WTC11 (cell line): ENCODE measurements around the gene SRC. TPM values are rescaled to one million over a fixed set of nuclear protein-coding genes. Genes with fewer than 3 reads are reported as not detected.

Experiments used
- ATAC-seq: fragments of 200-7000 bp; cut with Tn5 transposase; 2 replicates; pipeline ENCODE4 v1.10.0; 2021; ENCODE audit warnings: mild to moderate bottlenecking, moderate library complexity
- CTCF ChIA-PET: fragments of 300-600 bp; sonication (Branson Sonifier 250); formaldehyde crosslinking; loops from one replicate; lab custom pipeline; 2021; ENCODE audit warnings: antibody characterized with exemption; lab: Charles Lee
- POLR2A ChIA-PET: fragments of 350-600 bp; sonication (Branson Sonifier 250); formaldehyde crosslinking; loops from one replicate; lab custom pipeline; 2021; ENCODE audit warnings: antibody characterized with exemption; lab: Charles Lee
- DNase-seq: peaks from one replicate; pipeline ENCODE4 v3.0.0; 2021; ENCODE audit warnings: low spot score
- H3K27ac Mint-ChIP-seq: 2 replicates; pipeline ENCODE4 v1.8.0; 2021; ENCODE audit warnings: mixed read lengths
- H3K27me3 Mint-ChIP-seq: 2 replicates; pipeline ENCODE4 v1.8.0; 2021; ENCODE audit warnings: low read depth, mild to moderate bottlenecking, moderate library complexity, mixed read lengths
- H3K36me3 Mint-ChIP-seq: 2 replicates; pipeline ENCODE4 v1.8.0; 2021; ENCODE audit warnings: mixed read lengths
- H3K4me1 Mint-ChIP-seq: 2 replicates; pipeline ENCODE4 v1.8.0; 2022; ENCODE audit warnings: mixed read lengths
- H3K4me3 Mint-ChIP-seq: 2 replicates; pipeline ENCODE4 v1.8.0; 2021; ENCODE audit warnings: mild to moderate bottlenecking, moderate library complexity, mixed read lengths
- H3K9me3 Mint-ChIP-seq: 2 replicates; pipeline ENCODE4 v1.8.0; 2021; ENCODE audit warnings: mixed read lengths
- AFF4 ChIP-seq: sonication (generic); formaldehyde crosslinking; IDR thresholded peaks from 2 replicates; pipeline ENCODE4 v1.8.1; 2023; ENCODE audit warnings: mild to moderate bottlenecking, missing genetic modification reagents, borderline replicate concordance
- ATF1 ChIP-seq: sonication (generic); formaldehyde crosslinking; IDR thresholded peaks from 2 replicates; pipeline ENCODE4 v1.8.1; 2023; ENCODE audit warnings: mild to moderate bottlenecking, moderate library complexity, missing genetic modification reagents
- CDX4 ChIP-seq: fragments of 250-450 bp; sonication (Bioruptor Pico); IDR thresholded peaks from 2 replicates; pipeline ENCODE4 v1.9.0; 2021; ENCODE audit warnings: moderate library complexity, mild to moderate bottlenecking, inconsistent platforms, borderline replicate concordance
- E2F5 ChIP-seq: sonication (generic); formaldehyde crosslinking; IDR thresholded peaks from 2 replicates; pipeline ENCODE4 v1.8.1; 2022; ENCODE audit warnings: mild to moderate bottlenecking, moderate library complexity, missing genetic modification reagents
- ETV6 ChIP-seq: sonication (generic); formaldehyde crosslinking; IDR thresholded peaks from 2 replicates; pipeline ENCODE4 v1.8.1; 2022; ENCODE audit warnings: mild to moderate bottlenecking, missing genetic modification reagents
- IRF2 ChIP-seq: sonication (generic); formaldehyde crosslinking; IDR thresholded peaks from 2 replicates; pipeline ENCODE4 v1.8.0; 2022; ENCODE audit warnings: low read depth, missing genetic modification reagents, borderline replicate concordance
- JUN ChIP-seq: sonication (generic); formaldehyde crosslinking; IDR thresholded peaks from 2 replicates; pipeline ENCODE4 v1.8.0; 2023; ENCODE audit warnings: mild to moderate bottlenecking, missing genetic modification reagents
- KAT7 ChIP-seq: sonication (generic); formaldehyde crosslinking; IDR thresholded peaks from 2 replicates; pipeline ENCODE4 v1.8.1; 2023; ENCODE audit warnings: missing genetic modification reagents, mild to moderate bottlenecking, borderline replicate concordance
- MLX ChIP-seq: sonication (generic); formaldehyde crosslinking; IDR thresholded peaks from 2 replicates; pipeline ENCODE4 v1.8.1; 2023; ENCODE audit warnings: mild to moderate bottlenecking, missing genetic modification reagents, moderate library complexity
- MXD4 ChIP-seq: fragments of 250-450 bp; sonication (Bioruptor Pico); IDR thresholded peaks from 2 replicates; pipeline ENCODE4 v1.8.0; 2021; ENCODE audit warnings: mild to moderate bottlenecking, moderate library complexity, borderline replicate concordance
- RORB ChIP-seq: fragments of 250-450 bp; sonication (Bioruptor Pico); IDR thresholded peaks from 2 replicates; pipeline ENCODE4 v1.9.0; 2021; ENCODE audit warnings: mild to moderate bottlenecking
- SMAD3 ChIP-seq: sonication (generic); formaldehyde crosslinking; IDR thresholded peaks from 2 replicates; pipeline ENCODE4 v1.8.0; 2022; ENCODE audit warnings: missing genetic modification reagents, mild to moderate bottlenecking, borderline replicate concordance
- TEAD1 ChIP-seq: sonication (generic); formaldehyde crosslinking; IDR thresholded peaks from 2 replicates; pipeline ENCODE4 v1.8.0; 2022; ENCODE audit warnings: mild to moderate bottlenecking, missing genetic modification reagents
- ZNF138 ChIP-seq: sonication (generic); formaldehyde crosslinking; conservative IDR thresholded peaks from 2 replicates; pipeline ENCODE4 v1.8.1; 2022; ENCODE audit warnings: mild to moderate bottlenecking, moderate library complexity, missing genetic modification reagents
- ZNF232 ChIP-seq: sonication (generic); formaldehyde crosslinking; IDR thresholded peaks from 2 replicates; pipeline ENCODE4 v1.8.0; 2022; ENCODE audit warnings: mild to moderate bottlenecking, missing genetic modification reagents
- ZNF263 ChIP-seq: sonication (generic); formaldehyde crosslinking; IDR thresholded peaks from 2 replicates; pipeline ENCODE4 v1.8.1; 2022; ENCODE audit warnings: low read depth, mild to moderate bottlenecking, moderate library complexity, missing genetic modification reagents
- ZNF317 ChIP-seq: sonication (generic); formaldehyde crosslinking; IDR thresholded peaks from 2 replicates; pipeline ENCODE4 v1.8.1; 2023; ENCODE audit warnings: low read depth, mild to moderate bottlenecking, moderate library complexity, missing genetic modification reagents, borderline replicate concordance
- ZNF396 ChIP-seq: fragments of 250-450 bp; sonication (Bioruptor Pico); IDR thresholded peaks from 2 replicates; pipeline ENCODE4 v1.8.0; 2021; ENCODE audit warnings: mild to moderate bottlenecking, moderate library complexity, borderline replicate concordance
- ZNF671 ChIP-seq: fragments of 250-450 bp; sonication (Bioruptor Pico); IDR thresholded peaks from 2 replicates; pipeline ENCODE4 v1.8.0; 2021; ENCODE audit warnings: mild to moderate bottlenecking
- total RNA-seq: library from RNA; stranded (reverse); gene quantifications from 3 replicates; pipeline ENCODE4 v1.2.3, GENCODE V29; 2021
- TF ChIP-seq, protein P1 (sequence below): sonication (generic); formaldehyde crosslinking; IDR thresholded peaks from 2 replicates; pipeline ENCODE4 v1.8.1; 2023; ENCODE audit warnings: mild to moderate bottlenecking, missing genetic modification reagents
- TF ChIP-seq, protein P2 (sequence below): sonication (generic); formaldehyde crosslinking; IDR thresholded peaks from 2 replicates; pipeline ENCODE4 v1.8.1; 2022; ENCODE audit warnings: missing genetic modification reagents, borderline replicate concordance

Gene SRC
- total RNA-seq, 1 experiment from 2014 or later = 33.3 TPM

DNA sequence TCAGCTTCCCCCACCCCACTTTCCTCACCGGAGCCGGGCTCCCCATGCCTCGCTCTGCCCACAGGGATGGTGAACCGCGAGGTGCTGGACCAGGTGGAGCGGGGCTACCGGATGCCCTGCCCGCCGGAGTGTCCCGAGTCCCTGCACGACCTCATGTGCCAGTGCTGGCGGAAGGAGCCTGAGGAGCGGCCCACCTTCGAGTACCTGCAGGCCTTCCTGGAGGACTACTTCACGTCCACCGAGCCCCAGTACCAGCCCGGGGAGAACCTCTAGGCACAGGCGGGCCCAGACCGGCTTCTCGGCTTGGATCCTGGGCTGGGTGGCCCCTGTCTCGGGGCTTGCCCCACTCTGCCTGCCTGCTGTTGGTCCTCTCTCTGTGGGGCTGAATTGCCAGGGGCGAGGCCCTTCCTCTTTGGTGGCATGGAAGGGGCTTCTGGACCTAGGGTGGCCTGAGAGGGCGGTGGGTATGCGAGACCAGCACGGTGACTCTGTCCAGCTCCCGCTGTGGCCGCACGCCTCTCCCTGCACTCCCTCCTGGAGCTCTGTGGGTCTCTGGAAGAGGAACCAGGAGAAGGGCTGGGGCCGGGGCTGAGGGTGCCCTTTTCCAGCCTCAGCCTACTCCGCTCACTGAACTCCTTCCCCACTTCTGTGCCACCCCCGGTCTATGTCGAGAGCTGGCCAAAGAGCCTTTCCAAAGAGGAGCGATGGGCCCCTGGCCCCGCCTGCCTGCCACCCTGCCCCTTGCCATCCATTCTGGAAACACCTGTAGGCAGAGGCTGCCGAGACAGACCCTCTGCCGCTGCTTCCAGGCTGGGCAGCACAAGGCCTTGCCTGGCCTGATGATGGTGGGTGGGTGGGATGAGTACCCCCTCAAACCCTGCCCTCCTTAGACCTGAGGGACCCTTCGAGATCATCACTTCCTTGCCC, 57.4 kb downstream of the SRC start (continued):
- TF ChIP-seq AFF4 (CRISPR knock-in tag) = no peak
- TF ChIP-seq ZNF138 (CRISPR knock-in tag) = no peak
- TF ChIP-seq ZNF396 = no peak
- TF ChIP-seq KAT7 = no peak
- TF ChIP-seq TEAD1 (CRISPR knock-in tag) = no peak
- TF ChIP-seq ZNF671 (CRISPR knock-in tag) = no peak
- TF ChIP-seq MXD4 (CRISPR knock-in tag) = no peak
- no peak for TF ChIP-seq MLX (CRISPR knock-in tag)
- TF ChIP-seq, protein P1, sequence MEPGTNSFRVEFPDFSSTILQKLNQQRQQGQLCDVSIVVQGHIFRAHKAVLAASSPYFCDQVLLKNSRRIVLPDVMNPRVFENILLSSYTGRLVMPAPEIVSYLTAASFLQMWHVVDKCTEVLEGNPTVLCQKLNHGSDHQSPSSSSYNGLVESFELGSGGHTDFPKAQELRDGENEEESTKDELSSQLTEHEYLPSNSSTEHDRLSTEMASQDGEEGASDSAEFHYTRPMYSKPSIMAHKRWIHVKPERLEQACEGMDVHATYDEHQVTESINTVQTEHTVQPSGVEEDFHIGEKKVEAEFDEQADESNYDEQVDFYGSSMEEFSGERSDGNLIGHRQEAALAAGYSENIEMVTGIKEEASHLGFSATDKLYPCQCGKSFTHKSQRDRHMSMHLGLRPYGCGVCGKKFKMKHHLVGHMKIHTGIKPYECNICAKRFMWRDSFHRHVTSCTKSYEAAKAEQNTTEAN = no peak

DNA sequence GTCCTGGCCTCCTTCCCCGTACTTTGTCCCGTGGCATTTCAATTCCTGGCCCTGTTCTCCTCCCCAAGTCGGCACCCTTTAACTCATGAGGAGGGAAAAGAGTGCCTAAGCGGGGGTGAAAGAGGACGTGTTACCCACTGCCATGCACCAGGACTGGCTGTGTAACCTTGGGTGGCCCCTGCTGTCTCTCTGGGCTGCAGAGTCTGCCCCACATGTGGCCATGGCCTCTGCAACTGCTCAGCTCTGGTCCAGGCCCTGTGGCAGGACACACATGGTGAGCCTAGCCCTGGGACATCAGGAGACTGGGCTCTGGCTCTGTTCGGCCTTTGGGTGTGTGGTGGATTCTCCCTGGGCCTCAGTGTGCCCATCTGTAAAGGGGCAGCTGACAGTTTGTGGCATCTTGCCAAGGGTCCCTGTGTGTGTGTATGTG, 58.5 kb downstream of the SRC start:
- H3K9me3 Mint-ChIP-seq = no peaks in the 10 kb centered on the region
- CTCF ChIA-PET = no interaction called here
- DNase-seq (no peak), ATAC-seq (no peak)
- TF ChIP-seq ZNF671 (CRISPR knock-in tag) = no peak
- TF ChIP-seq ZNF263 (CRISPR knock-in tag) = no peak
- TF ChIP-seq SMAD3 (CRISPR knock-in tag) = no peak
- TF ChIP-seq, protein P1 = no peak
- TF ChIP-seq IRF2 (CRISPR knock-in tag) = no peak
- no peak for TF ChIP-seq E2F5
- no peak for TF ChIP-seq RORB (CRISPR knock-in tag)
- TF ChIP-seq ZNF232 (CRISPR knock-in tag) = no peak
- no peak for TF ChIP-seq ETV6 (CRISPR knock-in tag)
- TF ChIP-seq, protein P2, sequence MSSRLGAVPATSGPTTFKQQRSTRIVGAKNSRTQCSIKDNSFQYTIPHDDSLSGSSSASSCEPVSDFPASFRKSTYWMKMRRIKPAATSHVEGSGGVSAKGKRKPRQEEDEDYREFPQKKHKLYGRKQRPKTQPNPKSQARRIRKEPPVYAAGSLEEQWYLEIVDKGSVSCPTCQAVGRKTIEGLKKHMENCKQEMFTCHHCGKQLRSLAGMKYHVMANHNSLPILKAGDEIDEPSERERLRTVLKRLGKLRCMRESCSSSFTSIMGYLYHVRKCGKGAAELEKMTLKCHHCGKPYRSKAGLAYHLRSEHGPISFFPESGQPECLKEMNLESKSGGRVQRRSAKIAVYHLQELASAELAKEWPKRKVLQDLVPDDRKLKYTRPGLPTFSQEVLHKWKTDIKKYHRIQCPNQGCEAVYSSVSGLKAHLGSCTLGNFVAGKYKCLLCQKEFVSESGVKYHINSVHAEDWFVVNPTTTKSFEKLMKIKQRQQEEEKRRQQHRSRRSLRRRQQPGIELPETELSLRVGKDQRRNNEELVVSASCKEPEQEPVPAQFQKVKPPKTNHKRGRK (CRISPR knock-in tag) = no peak
- TF ChIP-seq CDX4 = no peak
- TF ChIP-seq ZNF317 (CRISPR knock-in tag) = no peak
- TF ChIP-seq ATF1 (CRISPR knock-in tag) = no peak
- no peak for TF ChIP-seq JUN
- POLR2A ChIA-PET = interaction anchor here (0.9 kb wide), 1 partner anchor 407 kb away, joined by 4 read pairs; no protein-coding TSS in a partner anchor
- H3K27me3 Mint-ChIP-seq = peaks cover 5% of the 10 kb centered on the region
- peaks cover 6% of the 10 kb centered on the region for H3K36me3 Mint-ChIP-seq
- no peak overlapping the region for H3K27ac Mint-ChIP-seq
- peaks cover 36% of the 10 kb centered on the region for H3K4me1 Mint-ChIP-seq
- no peak overlapping the region for H3K4me3 Mint-ChIP-seq
